Gastrocnemius medialis (tissue), 4 donors: ENCODE data around the gene DCD. TPM values are rescaled to one million over a fixed set of nuclear protein-coding genes. Genes with fewer than 3 reads are reported as not detected.
A peak's percentile ranks its signal among the peaks of the same experiment; 100 is the strongest.
"Not testable (repeated sequence)": the region's sequence is repeated elsewhere in the genome, so short reads cannot be mapped to it uniquely, and the experiment has no call there.

ENCODE experiments used
- ATAC-seq, 2 donors: fragments of 150-250 bp; one replicate each; pipeline ENCODE4 v1.9.1; 2016
- DNase-seq, 2 donors: peaks; one replicate each; pipeline ENCODE4 v3.0.0-alpha.2; 2019
- H3K27ac ChIP-seq, 4 donors: fragments of 200-600 bp; sonication (generic); 1 replicate in 1 of 4; 2 replicates in 3 of 4; pipeline ENCODE4 v1.5.1; 2016 to 2018; ENCODE audit warnings: mild to moderate bottlenecking in 2 of 4, moderate library complexity in 1 of 4
- H3K27me3 ChIP-seq, 3 donors: fragments of 200-600 bp; sonication (generic) in 2 of 3; 1 replicate in 1 of 3; 2 replicates in 2 of 3; pipeline versions ENCODE4 v1.5.1 to v1.6.0; 2016 to 2019; ENCODE audit warnings: mild to moderate bottlenecking in 1 of 3, moderate library complexity in 1 of 3
- H3K36me3 ChIP-seq, 2 donors: fragments of 200-600 bp; sonication (generic) in 1 of 2; one replicate each; pipeline ENCODE4 v1.5.1; 2017 to 2018
- H3K4me1 ChIP-seq, 2 donors: fragments of 200-600 bp; sonication (generic) in 1 of 2; one replicate each; pipeline ENCODE4 v1.5.1; 2016 to 2017; ENCODE audit warnings: mild to moderate bottlenecking in 2 of 2
- H3K4me3 ChIP-seq, 4 donors: fragments of 200-600 bp; sonication (generic) in 3 of 4; 1 replicate in 1 of 4; 2 replicates in 3 of 4; pipeline ENCODE4 v1.5.1; 2016 to 2019; ENCODE audit warnings: mild to moderate bottlenecking in 2 of 4
- H3K9me3 ChIP-seq, 3 donors: fragments of 200-600 bp; sonication (generic) in 2 of 3; 1 replicate in 1 of 3; 2 replicates in 2 of 3; pipeline ENCODE4 v1.5.1; 2016 to 2019
- POLR2A ChIP-seq, 2 donors: fragments of 450-650 bp; IDR thresholded peaks; one replicate each; pipeline ENCODE4 v1.6.1; 2017; ENCODE audit warnings: antibody characterized with exemption in 2 of 2, mild to moderate bottlenecking in 2 of 2, moderate library complexity in 2 of 2
- in situ Hi-C, 4 donors: fragments of 200-750 bp; cut with MboI; loops; one replicate each; pipeline versions ENCODE4 v1.15.0 to v1.8.0; 2017; ENCODE audit warnings: low sequenced_read_pairs in 4 of 4
- intact Hi-C: fragments of 100-400 bp; cut with DNase I; formaldehyde crosslinking; loops from one replicate; pipeline ENCODE4 v1.15.1; 2023; ENCODE audit warnings: low total_unique reads
- total RNA-seq, 4 donors: library from RNA; depleted of rRNA; stranded (reverse); fragments of >200 nt; gene quantifications; one replicate each; pipeline versions ENCODE4 v1.1.0 to v1.2.3, GENCODE V29; 2016
- TF ChIP-seq, protein P1 (sequence below), 5 experiments: fragments of 450-650 bp in 3 of 5; fragments of 200-600 bp in 2 of 5; sonication (generic) in 2 of 5; IDR thresholded peaks in 4 of 5; conservative IDR thresholded peaks in 1 of 5; 1 replicate in 4 of 5; 2 replicates in 1 of 5; pipeline ENCODE4 v1.5.1; 2016 to 2019; ENCODE audit warnings: antibody characterized with exemption in 5 of 5, mild to moderate bottlenecking in 3 of 5, moderate library complexity in 3 of 5

The DCD gene
- total RNA-seq, 4 donors from 2014 or later: not detected

DNA sequence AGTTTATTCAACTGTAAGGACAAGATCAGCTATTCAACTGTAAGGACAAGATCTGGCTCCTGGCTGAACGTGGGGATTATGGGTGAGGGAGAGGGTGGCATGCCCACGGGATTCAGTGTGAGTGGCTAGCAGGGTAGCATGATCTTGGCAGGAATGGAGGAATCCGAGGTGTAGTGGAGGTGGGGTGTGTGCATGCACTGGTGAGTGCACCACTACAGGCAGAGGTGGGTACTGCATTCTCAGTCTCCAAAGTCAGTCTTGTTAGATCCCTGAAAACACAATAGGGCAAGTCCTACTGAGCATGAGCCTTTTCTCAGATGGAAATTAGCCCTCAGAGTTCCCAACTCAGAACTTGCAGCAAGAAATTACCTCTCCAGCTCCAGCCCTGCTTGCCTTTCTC, 32.2 kb upstream of the DCD start:
- Histone ChIP-seq H3K36me3 (no peaks in the 10 kb centered on the region), H3K27me3 (no peaks in the 10 kb centered on the region), H3K4me1 (no peaks in the 10 kb centered on the region), H3K4me3 (no peak overlapping the region), H3K27ac (no peak overlapping the region), H3K9me3 (no peaks in the 10 kb centered on the region)
- in situ Hi-C loops: no loop called here
- ATAC-seq: no peak
- intact Hi-C loops: no loop called here
- no peak for DNase-seq
- no peak for TF ChIP-seq POLR2A (IDR thresholded peaks at IDR 0.05)
- TF ChIP-seq, protein P1, sequence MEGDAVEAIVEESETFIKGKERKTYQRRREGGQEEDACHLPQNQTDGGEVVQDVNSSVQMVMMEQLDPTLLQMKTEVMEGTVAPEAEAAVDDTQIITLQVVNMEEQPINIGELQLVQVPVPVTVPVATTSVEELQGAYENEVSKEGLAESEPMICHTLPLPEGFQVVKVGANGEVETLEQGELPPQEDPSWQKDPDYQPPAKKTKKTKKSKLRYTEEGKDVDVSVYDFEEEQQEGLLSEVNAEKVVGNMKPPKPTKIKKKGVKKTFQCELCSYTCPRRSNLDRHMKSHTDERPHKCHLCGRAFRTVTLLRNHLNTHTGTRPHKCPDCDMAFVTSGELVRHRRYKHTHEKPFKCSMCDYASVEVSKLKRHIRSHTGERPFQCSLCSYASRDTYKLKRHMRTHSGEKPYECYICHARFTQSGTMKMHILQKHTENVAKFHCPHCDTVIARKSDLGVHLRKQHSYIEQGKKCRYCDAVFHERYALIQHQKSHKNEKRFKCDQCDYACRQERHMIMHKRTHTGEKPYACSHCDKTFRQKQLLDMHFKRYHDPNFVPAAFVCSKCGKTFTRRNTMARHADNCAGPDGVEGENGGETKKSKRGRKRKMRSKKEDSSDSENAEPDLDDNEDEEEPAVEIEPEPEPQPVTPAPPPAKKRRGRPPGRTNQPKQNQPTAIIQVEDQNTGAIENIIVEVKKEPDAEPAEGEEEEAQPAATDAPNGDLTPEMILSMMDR (IDR thresholded peaks at IDR 0.05 in 4 of 5, conservative IDR thresholded peaks at IDR 0.05 in 1 of 5): peak in 2 of 5 experiments; percentile 24 to 40

- in situ Hi-C loops (no loop called here), intact Hi-C loops (no loop called here)
- H3K36me3 ChIP-seq: no peaks in the 10 kb centered on the region
- ATAC-seq (no peak), DNase-seq (no peak)
- no peaks in the 10 kb centered on the region for H3K4me1 ChIP-seq
- no peaks in the 10 kb centered on the region for H3K9me3 ChIP-seq
- TF ChIP-seq, protein P1 (IDR thresholded peaks at IDR 0.05 in 4 of 5, conservative IDR thresholded peaks at IDR 0.05 in 1 of 5): no peak
- TF ChIP-seq POLR2A (IDR thresholded peaks at IDR 0.05): no peak
- H3K27me3 ChIP-seq: no peaks in the 10 kb centered on the region
- no peak overlapping the region for H3K4me3 ChIP-seq
- no peak overlapping the region for H3K27ac ChIP-seq
These were observed 30.0 kb upstream of the DCD start for GRCh38 chr12:54678131-54678530.

GRCh38 chr12:54667945-54668344, 19.8 kb upstream of the DCD start:
- H3K9me3 ChIP-seq: no peaks in the 10 kb centered on the region
- DNase-seq (no peak), ATAC-seq (no peak)
- H3K4me1 ChIP-seq: no peaks in the 10 kb centered on the region
- no peaks in the 10 kb centered on the region for H3K27me3 ChIP-seq
- no peak for TF ChIP-seq POLR2A (IDR thresholded peaks at IDR 0.05)
- TF ChIP-seq, protein P1 (IDR thresholded peaks at IDR 0.05 in 4 of 5, conservative IDR thresholded peaks at IDR 0.05 in 1 of 5): no peak
- intact Hi-C loops (no loop called here), in situ Hi-C loops (no loop called here)
- H3K4me3 ChIP-seq: no peak overlapping the region
- no peaks in the 10 kb centered on the region for H3K36me3 ChIP-seq
- H3K27ac ChIP-seq: no peak overlapping the region

GRCh38 chr12:54666008-54666407, 17.8 kb upstream of the DCD start:
- H3K27me3 ChIP-seq: no peaks in the 10 kb centered on the region
- intact Hi-C loops (no loop called here), in situ Hi-C loops (no loop called here)
- no peak overlapping the region for H3K27ac ChIP-seq
- no peak for DNase-seq
- H3K4me1 ChIP-seq: peaks cover 0 to 1% of the 10 kb centered on the region in 2 donors
- TF ChIP-seq POLR2A (IDR thresholded peaks at IDR 0.05): no peak
- TF ChIP-seq, protein P1 (IDR thresholded peaks at IDR 0.05 in 4 of 5, conservative IDR thresholded peaks at IDR 0.05 in 1 of 5): no peak
- no peaks in the 10 kb centered on the region for H3K36me3 ChIP-seq
- no peak for ATAC-seq
- H3K9me3 ChIP-seq: no peaks in the 10 kb centered on the region
- no peak overlapping the region for H3K4me3 ChIP-seq

GRCh38 chr12:54665022-54665635, 17.0 kb upstream of the DCD start:
- intact Hi-C loops, DNase-seq, H3K27ac ChIP-seq, H3K4me3 ChIP-seq, H3K36me3 ChIP-seq, H3K27me3 ChIP-seq, in situ Hi-C loops, H3K9me3 ChIP-seq, H3K4me1 ChIP-seq, ATAC-seq: not testable (repeated sequence)
